ENCODE measurements around the gene SLC38A4. TPM values are rescaled to one million over a fixed set of nuclear protein-coding genes. Genes with fewer than 3 reads are reported as not detected.

The SLC38A4 gene
- total RNA-seq, 2 experiments from 2014 or later: not detected

DNA sequence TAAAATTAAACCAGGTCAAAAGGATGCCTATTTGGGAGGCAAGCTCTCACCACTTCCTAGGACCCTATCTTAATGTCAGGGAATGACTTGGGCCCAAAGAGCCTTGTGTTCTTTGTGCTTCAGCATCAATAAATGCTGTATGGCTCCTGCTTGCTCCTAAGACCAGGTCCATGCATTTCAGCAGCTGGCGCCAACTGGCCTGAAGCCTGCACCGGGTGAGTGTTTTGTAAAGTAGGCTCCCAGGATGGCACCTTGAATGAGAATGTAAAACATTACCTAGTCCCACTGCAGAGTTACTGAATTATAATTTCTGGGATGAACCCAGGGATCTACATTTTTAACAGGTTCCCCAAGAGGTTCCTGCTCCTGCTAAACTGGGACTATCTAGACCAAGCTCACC is 16.1 kb upstream of the SLC38A4 start:
- DNase-seq (no peak), ATAC-seq (no peak)
- Mint-ChIP-seq H3K27ac (no peak overlapping the region), H3K4me3 (no peak overlapping the region), H3K27me3 (peaks cover 6% of the 10 kb centered on the region), H3K4me1 (no peaks in the 10 kb centered on the region), H3K36me3 (ENCODE audit: low read depth) (no peaks in the 10 kb centered on the region), H3K9me3 (ENCODE audit: low read depth) (no peaks in the 10 kb centered on the region)
- intact Hi-C loops (cut with DNase I, micrococcal nuclease): no loop called here
- ChIA-PET CTCF (interaction anchor here (0.6 kb wide), 1 partner anchor 1122 kb away, joined by 3 read pairs; no protein-coding TSS in a partner anchor), POLR2A (no interaction called here)

DNA sequence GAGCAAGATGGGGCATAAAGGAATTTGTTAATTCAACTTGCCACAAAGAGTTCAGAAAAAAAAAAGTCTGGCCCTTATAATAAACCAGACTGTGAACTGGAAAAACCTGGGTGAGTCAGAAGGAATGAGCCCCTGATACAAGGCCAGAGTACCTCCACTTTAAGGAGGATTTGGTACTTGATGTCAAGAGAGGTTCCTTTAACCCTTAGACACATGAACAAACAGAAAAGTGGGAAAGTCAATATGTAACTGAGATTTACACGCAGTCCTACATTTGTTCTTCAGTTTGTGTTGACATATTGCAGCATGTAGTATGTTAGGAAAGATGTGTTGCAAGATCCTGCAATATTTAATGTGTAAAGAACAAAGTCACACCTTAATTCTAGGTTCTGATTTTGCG is 14.2 kb upstream of the SLC38A4 start:
- no peaks in the 10 kb centered on the region for H3K4me1 Mint-ChIP-seq
- no peaks in the 10 kb centered on the region for H3K9me3 Mint-ChIP-seq (ENCODE audit: low read depth)
- no peak overlapping the region for H3K27ac Mint-ChIP-seq
- ATAC-seq (no peak), DNase-seq (no peak)
- ChIA-PET POLR2A (no interaction called here), CTCF (no interaction called here)
- no peak overlapping the region for H3K4me3 Mint-ChIP-seq
- H3K36me3 Mint-ChIP-seq (ENCODE audit: low read depth): no peaks in the 10 kb centered on the region
- H3K27me3 Mint-ChIP-seq: peaks cover 14% of the 10 kb centered on the region
- intact Hi-C loops (cut with DNase I, micrococcal nuclease): no loop called here

DNA sequence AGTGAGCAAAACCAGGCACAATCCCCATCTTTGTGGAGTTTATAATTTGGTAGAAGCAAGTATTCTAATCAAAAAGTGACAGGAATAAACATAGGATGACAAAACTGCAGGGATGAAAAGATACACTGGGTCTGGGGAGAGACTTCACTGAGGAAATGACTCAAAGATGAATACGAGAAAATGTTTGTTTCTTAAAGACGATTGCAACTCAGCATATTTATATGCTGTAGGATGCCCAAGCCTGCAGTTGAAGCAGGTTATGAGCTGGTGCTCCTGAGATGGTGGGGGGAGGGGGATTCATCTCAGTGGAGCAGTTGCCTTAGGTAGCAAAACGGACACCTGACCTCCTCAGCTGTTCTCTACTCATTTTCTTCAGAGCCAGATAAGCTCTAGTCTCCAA is 13.4 kb upstream of the SLC38A4 start:
- Mint-ChIP-seq H3K27me3 (peaks cover 18% of the 10 kb centered on the region), H3K9me3 (ENCODE audit: low read depth) (no peaks in the 10 kb centered on the region), H3K4me3 (no peak overlapping the region), H3K36me3 (ENCODE audit: low read depth) (no peaks in the 10 kb centered on the region), H3K27ac (no peak overlapping the region), H3K4me1 (no peaks in the 10 kb centered on the region)
- intact Hi-C loops (cut with DNase I, micrococcal nuclease): no loop called here
- ChIA-PET POLR2A (no interaction called here), CTCF (no interaction called here)
- ATAC-seq: no peak
- no peak for DNase-seq

DNA sequence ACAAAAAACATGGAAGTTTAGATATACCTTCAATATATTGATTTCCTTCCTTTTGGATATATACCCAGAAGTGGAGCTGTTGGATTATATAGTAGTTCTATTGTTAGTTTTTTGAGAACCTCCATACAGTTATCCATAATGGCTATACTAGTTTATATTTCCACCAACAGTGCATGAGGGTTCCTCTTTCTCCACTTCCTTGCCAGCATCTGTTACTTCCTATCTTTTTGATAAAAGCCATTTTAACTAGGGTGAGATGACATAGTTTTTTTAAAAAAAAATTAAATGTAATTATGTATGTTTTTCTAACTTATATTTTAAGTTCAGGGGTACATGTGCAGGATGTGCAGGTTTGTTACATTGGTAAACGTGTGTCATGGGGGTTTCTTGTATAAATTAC is 10.0 kb upstream of the SLC38A4 start:
- no peaks in the 10 kb centered on the region for H3K9me3 Mint-ChIP-seq (ENCODE audit: low read depth)
- intact Hi-C loops (cut with DNase I, micrococcal nuclease): no loop called here
- H3K27ac Mint-ChIP-seq: no peak overlapping the region
- ATAC-seq (no peak), DNase-seq (no peak)
- ChIA-PET CTCF (interaction anchor here (0.9 kb wide), 1 partner anchor 17 kb away, joined by 3 read pairs; no protein-coding TSS in a partner anchor), POLR2A (no interaction called here)
- H3K27me3 Mint-ChIP-seq: peaks cover 42% of the 10 kb centered on the region
- H3K36me3 Mint-ChIP-seq (ENCODE audit: low read depth): no peaks in the 10 kb centered on the region
- H3K4me1 Mint-ChIP-seq: peaks cover 11% of the 10 kb centered on the region
- no peak overlapping the region for H3K4me3 Mint-ChIP-seq

DNA sequence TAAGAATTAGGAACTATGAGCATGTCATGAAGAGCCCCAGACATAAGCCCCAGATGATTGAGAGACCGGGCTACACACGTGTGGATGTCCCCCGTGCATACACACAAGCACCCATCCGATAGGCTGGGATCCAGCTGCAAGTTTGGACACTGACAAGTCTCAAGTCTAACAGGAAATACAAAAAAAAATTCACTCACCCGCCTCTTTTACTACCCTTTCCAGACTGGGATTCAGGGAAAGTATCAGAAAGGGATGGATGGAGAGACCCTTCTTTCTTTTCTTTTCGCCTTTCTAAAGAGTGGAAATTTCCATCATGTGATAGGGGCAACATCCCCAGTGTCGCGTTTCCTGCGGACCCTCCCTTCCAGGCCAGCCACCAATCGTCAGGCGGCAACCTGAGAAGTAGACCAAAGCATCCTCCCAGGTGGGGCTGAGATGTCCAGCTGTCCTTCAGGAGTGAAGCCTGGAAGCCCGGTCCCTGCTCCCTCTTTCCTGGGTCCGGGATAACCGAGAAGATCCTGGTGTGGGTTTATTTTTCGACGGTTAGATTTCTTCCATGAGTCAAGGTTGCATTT is 6.4 kb upstream of the SLC38A4 start:
- no peaks in the 10 kb centered on the region for H3K9me3 Mint-ChIP-seq (ENCODE audit: low read depth)
- intact Hi-C loops (cut with DNase I, micrococcal nuclease): no loop called here
- H3K27ac Mint-ChIP-seq: no peak overlapping the region
- DNase-seq (peak; percentile 5), ATAC-seq (no peak)
- no peaks in the 10 kb centered on the region for H3K36me3 Mint-ChIP-seq (ENCODE audit: low read depth)
- H3K4me3 Mint-ChIP-seq: no peak overlapping the region
- peaks cover 12% of the 10 kb centered on the region for H3K4me1 Mint-ChIP-seq
- CTCF ChIA-PET: no interaction called here
- H3K27me3 Mint-ChIP-seq: peaks cover 56% of the 10 kb centered on the region
- POLR2A ChIA-PET: no interaction called here

DNA sequence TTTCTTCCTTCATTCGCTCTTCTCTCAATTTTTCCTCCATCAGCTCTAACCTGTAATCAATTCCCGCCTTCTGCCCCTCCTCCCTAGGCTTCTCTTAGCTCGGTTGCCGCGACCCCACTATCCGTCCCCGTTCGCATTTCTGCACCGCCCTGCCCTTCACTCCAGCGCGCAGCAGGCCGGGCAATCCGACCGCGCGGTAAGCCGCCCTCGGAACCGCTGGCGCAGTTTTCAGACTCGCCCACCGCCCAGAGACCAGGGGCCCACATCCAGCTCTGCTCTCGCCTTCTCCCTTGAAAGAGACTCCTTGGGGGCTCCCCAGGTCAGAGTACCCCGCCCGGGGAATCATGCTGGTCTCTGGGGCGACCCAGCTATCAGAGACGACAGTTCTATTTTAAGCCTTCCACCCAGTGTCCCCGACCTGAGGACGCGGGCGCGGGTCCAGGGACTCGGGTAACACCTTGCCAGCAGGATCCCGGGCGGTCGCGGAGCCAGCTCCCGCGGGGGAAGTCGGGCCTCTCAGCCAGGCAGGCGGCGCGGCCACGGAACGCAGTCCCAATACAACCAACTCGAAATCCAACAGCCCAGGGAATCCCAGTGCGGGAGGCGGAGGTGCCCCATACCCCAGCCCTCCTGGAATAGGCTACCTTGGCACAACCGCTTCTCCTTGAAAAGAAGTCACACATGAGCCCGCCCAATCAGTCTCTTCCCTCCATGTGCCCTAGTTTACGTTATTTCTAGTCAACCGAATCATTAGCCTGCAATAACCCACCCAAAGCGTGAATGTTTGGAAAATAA is 5.7 kb upstream of the SLC38A4 start:
- Mint-ChIP-seq H3K9me3 (ENCODE audit: low read depth) (no peaks in the 10 kb centered on the region), H3K4me1 (peaks cover 12% of the 10 kb centered on the region), H3K27ac (no peak overlapping the region), H3K4me3 (peak overlapping the region; percentile 38), H3K36me3 (ENCODE audit: low read depth) (no peaks in the 10 kb centered on the region), H3K27me3 (peaks cover 54% of the 10 kb centered on the region)
- ATAC-seq (peak; percentile 26), DNase-seq (peak; percentile 21)
- CTCF ChIA-PET: interaction anchor here (1.5 kb wide), 1 partner anchor 29 kb away, joined by 3 read pairs; no protein-coding TSS in a partner anchor
- intact Hi-C loops (cut with DNase I, micrococcal nuclease): no loop called here
- POLR2A ChIA-PET: no interaction called here

DNA sequence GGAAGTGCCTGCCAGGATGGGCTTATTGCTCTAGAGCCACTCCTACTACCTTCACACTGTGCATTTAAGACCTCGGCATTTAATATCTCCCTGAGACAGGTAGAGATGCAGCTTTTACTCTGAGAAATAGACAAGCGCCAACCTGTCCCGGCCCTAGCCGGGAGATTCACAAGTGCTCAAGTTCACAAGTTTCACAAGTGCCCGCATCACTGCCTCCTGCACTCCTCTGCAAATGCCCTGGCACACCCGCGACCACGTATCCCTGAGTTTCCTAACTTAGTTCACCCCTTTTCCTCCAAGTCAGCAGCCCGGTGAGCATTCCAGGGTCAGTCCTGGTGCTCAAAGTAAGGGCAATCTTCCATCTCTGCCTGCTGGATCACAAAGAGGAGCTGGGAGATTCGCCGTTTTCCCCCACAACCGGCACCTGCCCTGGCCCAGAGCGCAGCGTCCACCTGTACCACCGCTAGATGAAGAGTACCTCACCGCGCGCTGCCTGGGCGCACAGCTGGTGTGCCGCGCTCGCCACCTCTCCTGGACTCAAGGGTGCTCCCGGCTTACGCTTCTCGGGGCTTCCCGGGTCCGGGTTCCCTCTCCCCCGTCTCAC is 5.0 kb upstream of the SLC38A4 start:
- Mint-ChIP-seq H3K4me3 (peak overlapping the region; percentile 38), H3K27me3 (peaks cover 58% of the 10 kb centered on the region), H3K27ac (no peak overlapping the region), H3K36me3 (ENCODE audit: low read depth) (no peaks in the 10 kb centered on the region), H3K9me3 (ENCODE audit: low read depth) (no peaks in the 10 kb centered on the region), H3K4me1 (peaks cover 12% of the 10 kb centered on the region)
- POLR2A ChIA-PET: no interaction called here
- intact Hi-C loops (cut with DNase I, micrococcal nuclease): no loop called here
- DNase-seq (peak; percentile 6), ATAC-seq (no peak)
- CTCF ChIA-PET: interaction anchor here (1.5 kb wide), 1 partner anchor 28 kb away, joined by 3 read pairs; no protein-coding TSS in a partner anchor

DNA sequence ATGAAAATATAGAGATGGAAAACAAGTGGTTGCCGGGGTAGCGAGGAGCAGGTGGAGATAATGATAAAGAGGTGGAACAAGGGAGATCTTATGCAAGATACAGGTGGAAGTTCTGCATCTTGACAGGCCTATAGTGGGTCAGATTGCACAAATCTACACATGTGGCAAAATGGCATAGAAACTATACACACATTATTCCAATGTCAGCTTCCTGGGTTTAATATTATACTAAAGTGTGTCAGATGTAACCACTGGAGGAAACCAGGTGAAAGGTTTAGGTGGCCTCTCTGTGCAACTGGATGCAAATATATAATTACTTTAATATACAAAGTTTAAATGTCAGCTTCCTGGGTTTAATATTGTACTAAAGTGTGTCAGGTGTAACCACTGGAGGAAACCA is 1.1 kb downstream of the SLC38A4 start:
- Mint-ChIP-seq H3K27ac (no peak overlapping the region), H3K27me3 (peaks cover 32% of the 10 kb centered on the region), H3K4me1 (no peaks in the 10 kb centered on the region), H3K36me3 (ENCODE audit: low read depth) (no peaks in the 10 kb centered on the region), H3K4me3 (no peak overlapping the region), H3K9me3 (ENCODE audit: low read depth) (no peaks in the 10 kb centered on the region)
- CTCF ChIA-PET: no interaction called here
- intact Hi-C loops (cut with DNase I, micrococcal nuclease): no loop called here
- POLR2A ChIA-PET: no interaction called here
- DNase-seq: no peak
- ATAC-seq: no peak

DNA sequence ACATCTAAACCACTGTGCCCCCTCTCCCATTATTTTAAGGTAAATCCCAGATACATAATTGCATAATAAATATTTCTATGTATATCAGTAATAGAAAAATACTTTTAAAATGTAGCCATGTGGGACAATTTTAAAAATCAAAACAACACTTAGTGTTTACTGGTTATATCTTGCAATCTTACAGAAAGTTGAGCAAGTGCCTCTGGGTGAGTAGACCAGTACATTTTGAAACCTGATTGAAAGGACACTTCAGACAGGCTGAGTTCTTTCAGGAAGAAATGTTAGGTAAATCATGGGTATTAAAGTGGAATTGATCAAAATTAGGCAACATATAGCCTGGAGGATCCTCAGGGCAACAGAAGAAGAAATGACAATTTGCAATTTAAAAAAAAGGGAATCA is 7.2 kb downstream of the SLC38A4 start:
- ChIA-PET POLR2A (no interaction called here), CTCF (interaction anchor here (0.8 kb wide), 1 partner anchor 17 kb away, joined by 3 read pairs; no protein-coding TSS in a partner anchor)
- Mint-ChIP-seq H3K4me3 (no peak overlapping the region), H3K27me3 (peaks cover 7% of the 10 kb centered on the region), H3K9me3 (ENCODE audit: low read depth) (no peaks in the 10 kb centered on the region), H3K36me3 (ENCODE audit: low read depth) (no peaks in the 10 kb centered on the region), H3K4me1 (no peaks in the 10 kb centered on the region), H3K27ac (no peak overlapping the region)
- ATAC-seq (no peak), DNase-seq (no peak)
- intact Hi-C loops (cut with DNase I, micrococcal nuclease): no loop called here

DNA sequence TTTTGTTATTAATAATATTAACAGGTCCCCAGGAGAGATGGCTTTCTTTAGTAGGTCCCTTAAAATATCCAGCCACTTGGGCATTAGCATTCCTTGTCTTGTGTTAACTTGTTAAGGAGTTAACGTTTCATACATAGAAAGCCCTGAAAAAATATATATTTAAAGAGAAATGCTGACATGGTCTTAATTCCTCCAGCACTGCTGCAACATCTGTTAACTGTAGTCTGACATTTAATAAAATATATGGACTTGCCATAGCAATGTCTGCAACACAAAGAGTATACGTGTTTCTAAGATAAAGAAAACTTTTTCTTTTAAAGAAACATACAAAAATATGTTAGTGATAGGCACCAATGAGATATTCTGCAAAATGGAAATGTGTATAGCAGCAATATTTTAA is 10.0 kb downstream of the SLC38A4 start:
- intact Hi-C loops (cut with DNase I, micrococcal nuclease): no loop called here
- ATAC-seq (no peak), DNase-seq (no peak)
- Mint-ChIP-seq H3K9me3 (ENCODE audit: low read depth) (no peaks in the 10 kb centered on the region), H3K27ac (no peak overlapping the region), H3K27me3 (peaks cover 3% of the 10 kb centered on the region), H3K4me3 (no peak overlapping the region), H3K4me1 (peaks cover 5% of the 10 kb centered on the region), H3K36me3 (ENCODE audit: low read depth) (no peaks in the 10 kb centered on the region)
- CTCF ChIA-PET: no interaction called here
- POLR2A ChIA-PET: no interaction called here

DNA sequence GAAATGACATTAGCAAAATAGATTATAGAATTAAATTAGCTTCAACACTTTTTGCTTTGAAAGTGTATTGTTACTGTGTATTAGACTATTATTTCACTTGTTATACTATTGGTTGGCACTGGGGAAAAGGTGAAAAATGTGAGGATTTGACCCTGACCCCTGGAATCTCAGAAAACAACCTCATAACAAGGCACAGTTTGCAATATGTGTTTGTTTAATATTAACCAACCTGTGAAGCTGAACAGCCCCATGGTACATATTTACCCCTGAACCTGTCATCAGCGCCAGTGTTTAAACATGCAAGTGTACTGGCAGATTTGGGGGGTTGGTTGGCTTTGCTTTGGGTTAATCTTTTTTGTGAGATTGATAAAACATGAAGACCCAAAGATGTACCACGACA is 11.7 kb downstream of the SLC38A4 start:
- DNase-seq (no peak), ATAC-seq (no peak)
- Mint-ChIP-seq H3K36me3 (ENCODE audit: low read depth) (no peaks in the 10 kb centered on the region), H3K9me3 (ENCODE audit: low read depth) (no peaks in the 10 kb centered on the region), H3K4me3 (no peak overlapping the region), H3K27me3 (peaks cover 3% of the 10 kb centered on the region), H3K27ac (no peak overlapping the region), H3K4me1 (peaks cover 5% of the 10 kb centered on the region)
- ChIA-PET POLR2A (no interaction called here), CTCF (interaction anchor here (0.7 kb wide), 1 partner anchor 170 kb away, joined by 3 read pairs; no protein-coding TSS in a partner anchor)
- intact Hi-C loops (cut with DNase I, micrococcal nuclease): no loop called here

DNA sequence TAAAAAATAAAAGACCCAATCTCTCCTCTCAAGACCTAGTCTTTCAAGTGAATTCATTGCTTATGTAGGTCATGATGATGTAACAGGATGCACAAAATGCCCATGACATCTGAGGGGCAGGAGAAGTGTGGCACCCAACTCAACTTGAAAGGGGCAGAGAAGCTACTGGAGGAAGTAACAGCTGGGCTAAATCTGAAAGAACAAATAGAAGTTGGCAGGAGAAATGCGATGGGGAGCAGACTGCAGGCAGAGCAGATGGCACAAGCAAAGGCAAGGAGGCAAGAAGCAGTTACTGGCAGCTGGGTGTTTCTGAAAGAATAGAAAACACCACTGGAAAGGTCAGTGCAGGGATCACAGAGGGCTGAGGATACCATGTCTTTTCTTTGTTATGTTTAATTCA is 14.6 kb downstream of the SLC38A4 start:
- ATAC-seq (no peak), DNase-seq (peak; percentile 4)
- H3K27ac Mint-ChIP-seq: no peak overlapping the region
- ChIA-PET POLR2A (interaction anchor here (0.6 kb wide), 1 partner anchor 328 kb away, joined by 3 read pairs; no protein-coding TSS in a partner anchor), CTCF (interaction anchor here (1.0 kb wide), 1 partner anchor 9 kb away, joined by 3 read pairs; no protein-coding TSS in a partner anchor)
- H3K27me3 Mint-ChIP-seq: peaks cover 5% of the 10 kb centered on the region
- no peaks in the 10 kb centered on the region for H3K36me3 Mint-ChIP-seq (ENCODE audit: low read depth)
- intact Hi-C loops (cut with DNase I, micrococcal nuclease): no loop called here
- peaks cover 5% of the 10 kb centered on the region for H3K4me1 Mint-ChIP-seq
- H3K4me3 Mint-ChIP-seq: no peak overlapping the region
- no peaks in the 10 kb centered on the region for H3K9me3 Mint-ChIP-seq (ENCODE audit: low read depth)
